HG03457 (cell line): ENCODE results near the gene KLC3.
"Not testable (repeated sequence)": the region's sequence is repeated elsewhere in the genome, so short reads cannot be mapped to it uniquely, and the experiment has no call there.

Experiments used
- ATAC-seq: cut with Tn5 transposase; IDR thresholded peaks from one replicate; pipeline ENCODE4 v1.9.1; 2021; ENCODE audit warnings: moderate number of reproducible peaks; ENCODE audit not compliant: unreplicated experiment

The KLC3 gene

GRCh38 chr19:45340232-45340898 is at the start of gene KLC3:
KLC3 (plus strand) TSS chr19:45340750; CDS start chr19:45345542, 4,792 bp downstream.
- ATAC-seq, result no peak

DNA sequence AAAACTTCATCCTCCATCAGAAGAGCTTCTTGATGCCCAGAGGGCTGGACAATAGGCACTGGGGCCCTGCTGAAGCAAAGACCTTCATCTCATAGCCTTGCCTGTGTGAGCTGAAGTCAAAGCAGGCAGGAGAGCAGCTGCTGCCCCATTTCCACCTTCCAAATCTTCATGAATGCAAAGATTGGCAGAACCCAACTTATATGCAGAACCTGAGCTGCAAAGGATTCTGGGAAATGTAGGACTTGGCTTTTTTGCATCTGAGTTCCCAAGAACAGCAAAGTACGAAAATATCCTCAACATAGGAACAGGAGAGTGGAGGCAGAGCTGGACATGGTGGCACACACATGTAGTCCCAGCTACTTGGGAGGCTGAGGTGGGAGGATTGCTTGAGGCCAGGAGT is 48.7 kb upstream of the KLC3 start:
- no peak for ATAC-seq

DNA sequence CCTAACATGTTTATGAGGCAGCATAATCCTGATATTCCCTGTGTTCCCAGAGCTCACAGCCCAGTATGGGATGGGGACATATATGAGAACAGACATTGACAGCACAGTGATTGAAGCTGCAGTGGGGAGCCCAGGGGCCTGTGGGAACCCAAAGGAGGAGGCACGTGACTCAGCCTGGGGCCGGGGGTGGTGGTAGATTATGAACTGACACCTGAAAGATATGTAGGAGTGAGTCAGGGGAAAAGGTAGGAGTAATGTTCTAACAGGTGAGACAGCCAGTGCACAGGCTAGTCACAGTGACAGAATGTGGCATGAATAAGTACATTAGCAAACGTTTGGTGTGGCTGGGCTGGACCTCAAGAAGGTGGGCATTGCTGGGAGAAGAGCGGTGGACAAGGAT is 46.9 kb upstream of the KLC3 start:
- ATAC-seq, result no peak

DNA sequence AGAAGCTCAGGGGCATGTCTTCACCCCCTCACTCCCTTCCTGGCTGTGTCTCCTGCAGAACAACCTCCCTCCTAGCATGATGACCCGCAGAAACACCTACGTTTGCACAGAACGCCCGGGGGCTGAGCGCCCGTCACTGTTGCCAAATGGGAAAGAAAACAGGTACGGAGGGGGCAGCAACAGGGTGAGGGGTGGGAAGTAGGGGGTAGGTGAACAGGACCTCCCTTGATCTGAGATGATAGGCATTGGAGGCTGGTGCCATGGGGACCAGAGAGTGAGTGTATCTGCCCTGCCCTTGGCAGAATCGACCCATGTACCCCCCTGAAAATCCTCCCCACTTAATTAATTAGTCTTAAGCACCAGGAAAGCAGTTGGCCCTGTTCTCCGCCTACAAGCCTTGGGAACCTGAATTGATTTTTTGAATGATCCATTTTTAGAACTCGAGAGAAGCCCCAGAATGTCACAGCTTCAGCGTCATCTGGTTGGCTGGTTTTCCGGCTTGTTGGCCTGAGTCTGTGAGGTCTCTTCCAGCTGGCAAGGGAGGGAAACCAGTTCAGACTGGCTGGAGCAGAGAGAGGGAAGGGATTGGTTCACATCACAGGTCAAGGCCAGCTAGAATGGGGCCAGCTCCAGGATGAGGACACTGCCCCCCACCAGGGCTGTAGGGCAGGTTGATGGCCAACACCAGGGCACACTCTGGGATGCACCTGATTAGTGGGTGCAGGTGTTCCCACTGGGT is 46.1 kb upstream of the KLC3 start:
- ATAC-seq, result no peak

DNA sequence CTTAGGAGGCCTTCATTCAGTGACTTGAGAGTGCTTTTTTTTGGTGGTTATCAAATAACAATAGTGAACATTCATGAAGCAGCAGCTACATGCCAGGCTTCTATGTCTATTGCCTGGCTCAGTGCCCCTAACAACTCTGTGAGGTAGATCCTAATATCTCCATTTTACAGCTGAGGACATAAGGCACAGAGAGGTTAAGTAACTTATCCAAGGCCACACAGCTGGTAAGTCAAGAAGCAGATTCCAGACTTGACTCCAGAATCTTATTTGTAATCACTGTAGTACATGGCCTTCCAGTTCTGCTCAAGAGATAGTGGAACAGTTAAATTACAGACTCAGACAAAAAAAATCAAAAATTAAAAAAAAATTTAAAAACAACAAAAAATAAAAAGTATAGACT is 44.7 kb upstream of the KLC3 start:
- ATAC-seq, result no peak

DNA sequence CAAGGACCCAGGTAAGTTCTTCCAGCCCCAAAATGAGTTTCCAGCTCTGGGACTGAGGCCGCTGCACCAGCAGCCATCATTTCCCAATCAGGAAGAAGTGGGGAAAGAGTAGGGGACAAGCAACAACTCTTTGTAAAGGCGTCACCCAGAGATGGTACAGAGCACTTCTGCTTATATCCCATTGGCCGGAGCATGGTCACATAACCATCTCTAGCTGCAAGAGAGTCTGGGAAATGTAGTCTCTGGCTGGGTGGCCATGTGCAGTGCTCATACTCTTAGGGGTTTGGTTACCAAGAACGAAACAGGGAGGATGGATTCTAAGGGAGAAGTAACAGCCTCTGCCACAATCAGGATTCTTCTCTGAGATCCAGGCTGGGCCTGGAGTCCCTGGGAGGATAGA is 44.2 kb upstream of the KLC3 start:
- no peak for ATAC-seq

- no peak for ATAC-seq
Measured at GRCh38 chr19:45297674-45298073, 42.9 kb upstream of the KLC3 start.

DNA sequence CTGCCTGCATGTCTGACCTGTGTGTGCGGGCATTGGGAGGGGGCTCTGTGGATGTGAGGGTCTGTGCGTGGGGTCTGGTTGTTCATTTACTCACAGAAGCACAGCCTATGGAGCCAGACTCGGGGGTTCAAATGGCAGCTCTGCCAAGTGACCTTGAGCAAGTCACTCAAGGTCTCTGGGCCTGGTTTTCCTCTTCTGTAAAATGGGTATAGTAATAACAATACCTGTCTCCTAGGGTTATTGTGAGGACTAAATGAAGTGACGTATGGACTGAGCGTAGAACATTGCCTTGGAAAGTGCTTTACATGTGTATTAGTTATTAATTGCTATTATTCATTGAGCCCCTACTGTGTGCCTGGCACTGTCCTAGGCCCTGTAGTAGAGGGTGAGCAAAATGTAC is 42.3 kb upstream of the KLC3 start:
- no peak for ATAC-seq

DNA sequence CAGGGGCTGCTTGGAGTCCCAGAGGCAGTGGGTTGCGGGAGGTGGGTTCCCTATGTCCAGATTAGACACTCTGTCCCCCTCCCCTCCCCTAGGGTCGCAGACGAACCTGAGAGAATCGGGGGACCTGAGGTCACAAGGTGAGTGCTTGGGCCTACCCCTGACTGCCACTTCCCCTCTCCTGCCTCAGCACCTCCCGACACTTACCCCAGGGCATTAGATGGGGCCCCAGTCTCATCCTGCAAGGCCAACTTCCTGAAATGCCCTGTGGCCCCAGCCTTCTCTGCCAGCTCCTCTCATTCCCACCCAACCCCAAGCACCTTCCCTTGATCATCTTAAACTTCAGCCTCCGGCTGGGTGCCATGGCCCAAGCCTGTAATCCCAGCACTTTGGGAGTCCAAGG is 40.8 kb upstream of the KLC3 start:
- no peak for ATAC-seq

DNA sequence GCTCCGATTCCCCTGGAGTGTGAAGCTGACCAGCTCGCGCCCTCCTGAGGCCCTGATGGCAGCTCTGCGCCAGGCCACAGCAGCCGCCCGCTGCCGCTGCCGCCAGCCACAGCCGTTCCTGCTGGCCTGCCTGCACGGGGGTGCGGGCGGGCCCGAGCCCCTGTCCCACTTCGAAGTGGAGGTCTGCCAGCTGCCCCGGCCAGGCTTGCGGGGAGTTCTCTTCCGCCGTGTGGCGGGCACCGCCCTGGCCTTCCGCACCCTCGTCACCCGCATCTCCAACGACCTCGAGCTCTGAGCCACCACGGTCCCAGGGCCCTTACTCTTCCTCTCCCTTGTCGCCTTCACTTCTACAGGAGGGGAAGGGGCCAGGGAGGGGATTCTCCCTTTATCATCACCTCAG is 38.1 kb upstream of the KLC3 start:
- no peak for ATAC-seq

- ATAC-seq, result no peak
Measured at GRCh38 chr19:45303269-45304060, 37.1 kb upstream of the KLC3 start.

DNA sequence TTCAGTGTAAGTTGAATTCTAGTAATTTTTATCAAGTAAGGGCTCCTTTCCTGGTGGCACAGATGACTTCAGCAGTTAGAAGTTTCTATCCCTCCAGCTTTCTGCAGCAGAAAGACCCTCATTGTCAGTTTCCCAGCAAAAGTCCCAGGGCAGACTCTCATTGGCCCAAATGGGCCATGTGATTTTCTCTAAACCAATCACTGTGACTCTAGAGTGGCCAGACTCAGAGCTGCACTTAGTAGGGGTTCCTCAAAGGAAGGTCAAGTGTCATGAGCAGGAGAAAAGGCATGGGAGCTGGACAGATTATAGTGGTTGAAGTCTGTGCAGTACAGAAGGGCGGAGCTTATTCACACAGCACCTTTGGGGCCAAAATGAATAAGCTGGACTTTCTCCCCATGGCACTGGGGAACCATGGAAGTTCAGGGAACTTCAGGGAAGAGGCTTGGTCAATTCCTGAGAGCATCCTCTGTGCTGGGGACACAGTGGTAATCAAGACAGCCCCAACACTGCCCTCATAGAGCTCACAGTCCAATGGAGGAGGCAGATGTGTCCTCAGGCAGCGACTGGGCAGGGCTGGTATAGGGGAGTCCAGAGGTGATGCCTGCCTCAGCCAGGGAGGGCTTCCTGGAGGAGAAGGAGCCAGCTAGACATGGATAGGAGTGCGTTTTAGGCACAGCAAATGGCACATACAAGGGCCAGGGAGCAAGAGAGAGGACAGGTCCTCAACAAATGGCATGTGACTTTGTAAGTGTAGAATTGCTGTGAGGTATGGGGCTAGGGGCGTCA is 36.2 kb upstream of the KLC3 start:
- ATAC-seq, result no peak

GRCh38 chr19:45305007-45305406 is 35.5 kb upstream of the KLC3 start:
- ATAC-seq, result no peak

- ATAC-seq, result no peak
Measured at GRCh38 chr19:45305421-45305820, 35.1 kb upstream of the KLC3 start.

DNA sequence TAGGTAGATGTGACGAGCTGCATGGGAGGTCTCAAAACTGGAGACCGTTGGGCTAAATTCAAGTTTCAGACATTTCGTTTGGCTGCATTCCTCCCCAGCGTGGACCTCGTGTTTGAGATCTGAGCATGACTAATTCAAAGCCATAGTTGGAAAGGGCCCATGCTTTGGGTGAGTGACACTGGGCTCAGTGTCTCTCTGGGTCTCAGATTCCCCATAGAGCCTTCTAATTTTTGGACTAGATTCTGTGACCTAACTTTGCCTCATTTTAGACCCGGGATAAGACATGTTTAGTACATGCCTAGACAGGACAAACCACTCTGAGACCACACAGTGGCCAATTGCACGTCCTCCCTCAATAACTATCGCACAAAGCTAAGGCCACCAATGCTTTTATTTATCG is 34.5 kb upstream of the KLC3 start:
- no peak for ATAC-seq

- ATAC-seq, result no peak
Measured at GRCh38 chr19:45306518-45307027, 34.0 kb upstream of the KLC3 start.

DNA sequence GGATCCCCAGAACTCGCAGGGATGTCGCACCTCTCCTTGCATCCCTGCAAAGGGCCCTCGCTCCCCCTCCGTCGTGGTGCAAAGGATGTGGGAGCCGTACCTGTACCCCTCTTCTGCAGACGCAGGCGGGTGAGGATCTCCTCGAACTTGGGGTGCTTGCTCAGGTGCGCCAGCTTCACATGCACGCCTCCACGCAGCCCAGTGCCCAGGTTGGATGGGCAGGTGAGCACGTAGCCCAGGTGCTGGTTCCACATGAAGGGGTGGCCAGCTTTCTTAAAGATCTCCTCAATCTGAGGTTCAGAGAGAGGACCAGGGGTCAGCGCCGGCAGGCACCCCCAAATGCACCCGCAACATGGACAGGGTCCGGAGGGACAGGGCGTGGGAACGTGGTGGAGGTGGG is 33.2 kb upstream of the KLC3 start:
- no peak for ATAC-seq

DNA sequence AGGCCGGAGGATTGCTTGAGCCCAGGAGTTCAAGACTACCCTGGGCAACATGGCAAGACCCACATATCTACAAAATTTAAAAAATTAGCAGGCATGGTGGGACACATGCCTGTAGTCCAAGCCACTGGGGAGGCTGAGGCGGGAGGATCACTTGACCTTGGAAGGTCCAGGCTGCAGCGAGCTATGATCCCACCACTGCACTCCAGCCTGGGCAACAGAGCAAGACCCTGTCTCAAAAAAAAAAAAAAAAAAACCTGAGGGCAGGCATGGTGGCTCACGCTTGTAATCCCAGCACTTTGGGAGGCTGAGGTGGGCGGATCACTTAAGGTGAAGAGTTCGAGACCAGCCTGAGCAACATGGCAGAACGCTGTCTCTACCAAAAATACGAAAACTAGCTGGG is 31.2 kb upstream of the KLC3 start:
- not testable (repeated sequence) for ATAC-seq

DNA sequence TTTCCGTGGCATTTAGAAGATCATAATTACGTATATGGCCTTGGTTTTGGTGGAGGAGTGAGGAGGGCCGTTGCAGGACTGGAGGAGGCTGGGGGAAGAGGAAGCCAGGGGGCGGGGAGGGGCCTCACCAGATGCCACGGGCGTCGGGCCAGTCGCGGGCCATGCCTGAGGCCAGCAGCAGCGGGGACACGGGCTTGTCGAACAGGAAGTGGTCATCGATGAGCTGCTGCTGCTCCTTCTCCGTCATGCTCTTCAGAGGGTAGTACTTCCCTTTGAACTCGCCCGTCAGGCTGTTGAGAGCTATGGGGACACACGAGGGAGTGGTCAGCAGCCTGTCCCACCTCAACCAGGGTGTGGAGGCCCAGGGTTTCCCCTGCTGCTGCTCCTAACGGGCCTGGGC is 28.9 kb upstream of the KLC3 start:
- no peak for ATAC-seq

DNA sequence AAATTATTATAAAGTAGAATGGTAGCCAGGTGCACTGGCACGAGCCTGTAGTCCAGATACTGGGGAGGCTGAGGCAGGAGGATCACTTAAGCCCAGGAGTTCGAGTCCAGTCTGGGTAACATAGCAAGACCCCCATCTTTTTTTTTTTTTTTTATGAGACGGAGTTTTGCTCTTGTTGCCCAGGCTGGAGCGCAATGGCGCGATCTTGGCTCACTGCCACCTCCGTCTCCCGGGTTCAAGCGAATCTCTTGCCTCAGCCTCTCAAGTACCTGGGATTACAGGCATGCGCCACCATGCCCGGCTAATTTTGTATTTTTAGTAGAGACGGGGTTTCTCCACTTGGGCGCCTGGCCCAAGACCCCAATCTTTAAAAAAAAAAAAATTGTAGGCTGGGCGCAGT is 28.3 kb upstream of the KLC3 start:
- not testable (repeated sequence) for ATAC-seq

DNA sequence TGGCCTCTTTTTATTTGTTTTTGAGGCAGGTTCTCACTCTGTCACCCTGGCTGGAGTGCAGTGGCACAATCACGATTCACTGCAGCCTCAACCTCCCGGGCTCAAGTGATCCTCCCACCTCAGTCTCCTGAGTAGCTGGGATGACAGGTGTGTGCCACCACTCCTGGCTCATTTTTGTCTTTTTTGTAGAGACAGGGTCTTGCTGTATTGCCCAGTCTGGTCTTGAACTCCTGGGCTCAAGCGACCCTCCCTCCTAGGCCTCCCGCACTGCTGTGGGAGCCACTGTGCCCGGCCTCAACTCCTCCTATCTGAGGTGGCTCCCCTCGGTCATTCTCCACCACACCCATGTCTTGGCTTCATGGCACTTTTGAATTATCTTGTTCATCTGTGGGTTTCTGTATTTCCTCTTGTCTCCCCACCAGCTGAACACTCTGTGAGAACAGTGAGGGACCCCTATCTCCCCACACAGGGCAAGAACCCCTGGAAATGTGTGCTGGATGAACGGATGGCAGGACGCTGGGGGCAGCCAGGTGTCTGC is 25.8 kb upstream of the KLC3 start:
- ATAC-seq, result no peak
